Stimulated activated CD4-positive, alpha-beta T cell treated with anti-CD3 and anti-CD28 coated beads, Interleukin-1b, Interleukin-23, amount 100 ng/mL, for 1 hour (primary cell): ENCODE data around the gene NCOA4.
"Not testable (repeated sequence)": the region's sequence is repeated elsewhere in the genome, so short reads cannot be mapped to it uniquely, and the experiment has no call there.

Experiments used
- DNase-seq, 2 donors: peaks; one replicate each; pipeline ENCODE4 v3.0.0-alpha.2; 2020; ENCODE audit warnings: low read depth in 2 of 2

The NCOA4 gene

DNA sequence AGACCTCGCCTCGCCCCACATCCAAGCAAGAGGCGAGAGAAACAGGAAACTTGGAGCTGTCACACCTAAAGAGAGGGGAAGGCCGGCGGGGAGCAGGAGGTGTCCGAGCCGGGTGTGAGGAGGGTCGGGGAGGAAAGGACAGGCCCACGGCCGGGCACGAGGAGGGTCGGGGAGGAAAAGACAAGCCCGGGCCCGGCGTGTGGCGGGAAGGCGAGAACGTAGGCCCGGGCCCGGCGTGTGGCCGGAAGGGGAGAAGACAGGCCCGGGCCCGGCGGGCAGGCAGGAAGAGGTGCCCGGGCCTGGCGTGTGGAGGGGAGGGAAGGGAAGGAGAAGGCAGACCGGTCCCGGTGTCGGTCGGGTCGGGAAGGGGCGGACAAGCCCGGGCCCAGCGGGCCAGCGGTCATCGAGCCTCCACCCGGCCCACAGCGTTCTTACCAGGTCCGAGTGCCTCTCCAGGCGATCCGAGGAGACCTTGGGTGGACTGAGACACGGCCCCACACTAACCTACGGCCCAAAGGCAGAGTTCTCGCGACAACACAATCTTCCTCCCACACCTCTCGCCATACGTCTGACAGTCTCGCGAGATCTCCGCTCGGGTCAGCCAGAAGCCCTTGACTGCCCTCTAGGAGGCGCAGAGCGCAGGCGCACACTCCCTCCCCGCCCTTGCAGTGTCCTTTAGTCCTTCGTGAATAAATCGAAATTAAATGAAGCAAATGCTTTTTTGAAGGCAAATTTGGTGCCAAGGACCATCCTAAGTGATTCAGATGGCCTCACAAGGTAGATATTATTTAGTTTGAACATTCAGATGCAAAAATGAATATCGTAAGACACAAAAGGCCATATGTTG is at the start of gene NCOA4:
NCOA4 (minus strand) TSS at position 533 of the 847 bp plus-strand sequence. CDS start 13,943 bp downstream, outside the sequence.
- DNase-seq, result peak; percentile 88 to 91

DNA sequence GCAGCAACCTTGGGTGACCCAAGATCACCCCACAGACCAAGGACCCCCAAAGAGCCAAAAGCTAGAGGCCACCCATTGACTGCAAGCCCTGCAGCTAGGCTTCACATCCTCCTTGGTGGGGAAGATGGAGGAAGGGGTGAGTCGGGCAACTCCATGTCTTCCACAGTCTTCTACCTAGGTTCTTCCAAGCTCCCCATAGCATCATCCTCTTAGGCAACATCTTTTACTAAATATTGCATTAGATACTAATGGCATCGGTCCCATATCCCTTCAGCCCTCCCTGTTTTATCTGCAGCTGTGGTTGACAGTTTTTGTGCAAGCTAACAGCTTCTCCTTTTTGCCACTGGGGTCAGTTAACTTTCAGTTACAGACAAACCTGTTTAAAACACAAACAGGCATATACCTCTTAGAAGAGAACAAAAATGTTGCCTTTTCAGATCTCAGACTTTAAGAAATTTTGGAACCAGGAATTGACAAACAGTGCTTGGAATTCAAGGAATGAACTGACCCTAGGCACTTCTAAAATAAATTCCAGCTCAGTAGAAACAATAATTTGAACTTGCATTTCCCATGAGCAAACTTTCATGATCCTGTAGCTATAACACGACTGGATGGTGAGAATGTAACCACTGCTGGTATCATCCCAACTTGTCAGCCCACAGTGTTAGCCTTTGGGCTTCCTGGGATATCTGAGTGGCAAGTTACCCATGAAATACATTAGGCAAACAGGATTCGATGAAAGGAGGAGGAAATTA is 49.6 kb upstream of the NCOA4 start:
- no peak for DNase-seq

- DNase-seq, result no peak
Measured at GRCh38 chr10:46077731-46078413, 47.4 kb upstream of the NCOA4 start.

DNA sequence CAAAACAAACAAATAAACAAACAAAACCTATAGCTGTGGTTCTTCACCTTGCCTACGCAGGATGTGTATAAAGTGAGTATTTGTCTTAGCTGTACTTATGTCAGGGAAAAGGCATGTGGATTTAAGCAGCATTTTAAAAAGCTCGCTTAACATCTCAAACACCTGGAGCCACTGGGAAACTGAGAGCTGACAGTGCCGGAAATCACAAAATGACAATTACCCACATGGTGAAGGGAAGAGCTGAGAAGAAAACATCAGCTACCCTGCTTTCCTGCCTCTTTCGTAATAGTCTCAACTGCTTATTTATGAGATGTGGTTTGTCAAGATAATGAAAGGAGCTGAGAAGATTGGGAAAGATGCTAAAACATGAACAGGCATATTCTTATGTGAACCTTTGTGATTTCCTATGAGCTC is 46.7 kb upstream of the NCOA4 start:
- DNase-seq, result no peak

GRCh38 chr10:46075869-46076268 is 45.4 kb upstream of the NCOA4 start:
- no peak for DNase-seq

DNA sequence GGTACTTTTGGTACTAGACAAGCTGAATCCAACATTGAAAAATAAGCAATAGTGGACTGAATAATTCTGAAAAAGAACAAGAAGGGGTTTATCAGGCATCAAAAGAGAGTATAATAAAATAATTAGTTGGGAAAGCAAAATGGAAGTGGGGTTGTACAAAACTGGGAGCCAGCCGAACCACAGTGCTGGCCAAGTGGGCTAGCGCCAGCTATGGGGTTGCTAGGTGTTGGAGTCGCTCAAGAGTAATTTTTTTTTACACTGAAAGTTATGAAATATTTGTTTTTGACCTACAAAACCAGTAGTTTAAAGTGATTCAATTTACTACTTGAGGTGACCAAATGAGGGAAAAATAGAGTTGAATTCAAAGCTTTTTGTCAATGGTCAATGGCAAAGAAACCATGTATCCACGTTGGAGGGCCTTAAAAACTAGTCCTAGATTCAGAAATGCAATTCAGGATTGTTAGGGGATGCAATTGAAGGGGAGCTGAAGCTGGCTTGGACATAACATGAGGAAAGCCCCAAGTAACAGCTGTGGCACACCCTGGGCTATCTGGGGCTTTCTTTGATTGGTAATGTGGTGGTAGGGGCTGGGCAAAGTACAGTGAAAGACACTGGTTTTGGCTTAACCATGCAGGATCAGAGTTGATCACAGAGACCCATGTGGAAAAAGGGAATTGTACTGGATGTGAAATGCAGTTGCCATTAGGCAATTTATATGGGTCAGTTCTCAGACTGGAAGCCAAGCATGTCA is 43.9 kb upstream of the NCOA4 start:
- no peak for DNase-seq

GRCh38 chr10:46073564-46073963 is 43.1 kb upstream of the NCOA4 start:
- DNase-seq, result no peak

DNA sequence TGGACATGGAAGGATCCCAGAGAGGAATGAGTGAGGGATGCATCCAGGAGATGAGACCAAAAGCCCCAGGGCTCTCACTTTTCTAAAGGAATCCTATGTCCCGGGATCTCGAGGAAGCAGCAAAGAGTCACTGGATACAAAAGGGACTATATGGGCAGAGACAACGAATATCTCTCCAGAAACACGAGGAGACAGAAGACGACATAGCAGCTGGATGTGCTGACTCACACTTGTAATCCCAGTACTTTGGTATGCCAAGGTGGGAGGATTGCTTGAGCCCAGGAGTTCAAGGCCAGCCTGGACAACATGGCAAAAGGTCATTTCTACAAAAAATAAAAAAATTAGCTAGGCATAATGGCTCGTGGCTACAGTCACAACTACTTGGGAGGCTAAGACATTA is 40.3 kb upstream of the NCOA4 start:
- no peak for DNase-seq

- no peak for DNase-seq
Measured at GRCh38 chr10:46069771-46070463, 39.5 kb upstream of the NCOA4 start.

- DNase-seq, result no peak
Measured at GRCh38 chr10:46068905-46069304, 38.5 kb upstream of the NCOA4 start.

GRCh38 chr10:46068117-46068516 is 37.7 kb upstream of the NCOA4 start:
- no peak for DNase-seq

DNA sequence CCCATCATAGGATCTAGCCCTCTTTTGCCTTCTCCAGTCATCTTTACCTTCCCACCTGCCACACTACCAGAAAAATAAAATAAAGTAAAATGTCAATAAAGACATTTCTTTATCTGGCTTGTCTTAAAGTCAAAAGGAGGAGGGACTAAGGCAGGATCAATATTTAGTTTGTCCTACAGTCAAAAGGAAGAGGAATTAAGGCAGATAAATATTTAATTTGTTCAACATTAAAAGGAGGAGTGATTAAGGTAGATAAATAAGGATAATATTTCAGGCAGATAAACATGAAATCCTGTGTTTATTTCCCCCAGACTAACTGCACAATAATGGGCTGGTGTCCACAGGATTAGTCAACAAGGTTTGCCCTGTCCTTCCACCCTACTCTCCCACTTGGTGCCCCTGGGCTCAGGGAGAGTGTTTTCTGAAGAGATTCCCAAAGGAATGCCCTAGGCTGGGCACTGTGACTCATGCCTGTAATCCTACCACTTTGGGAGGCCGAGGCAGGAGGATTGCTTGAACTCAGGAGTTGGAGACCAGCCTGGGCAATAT is 33.9 kb upstream of the NCOA4 start:
- DNase-seq, result no peak

GRCh38 chr10:46062723-46063428 is 32.5 kb upstream of the NCOA4 start:
- DNase-seq, result no peak

GRCh38 chr10:46060706-46061105 is 30.3 kb upstream of the NCOA4 start:
- no peak for DNase-seq

DNA sequence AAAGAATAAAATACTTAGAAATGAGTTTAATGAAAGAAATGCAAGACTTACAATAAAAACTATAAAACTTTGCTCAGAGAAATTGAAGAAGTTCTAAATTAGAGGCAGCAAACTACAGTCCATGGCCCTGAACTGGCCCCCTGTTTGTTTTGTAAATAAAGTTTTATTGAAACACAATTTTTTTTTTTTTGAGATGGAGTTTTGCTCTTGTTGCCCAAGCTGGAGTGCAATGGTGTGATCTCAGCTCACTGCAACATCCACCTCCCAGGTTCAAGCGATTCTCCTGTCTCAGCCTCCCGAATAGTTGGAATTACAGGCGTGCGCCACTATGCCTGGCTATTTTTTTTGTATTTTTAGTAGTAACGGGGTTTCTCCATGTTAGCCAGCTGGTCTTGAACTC is 27.5 kb upstream of the NCOA4 start:
- DNase-seq, result not testable (repeated sequence)

- DNase-seq, result no peak
Measured at GRCh38 chr10:46057038-46057437, 26.6 kb upstream of the NCOA4 start.

GRCh38 chr10:46055771-46056170 is 25.3 kb upstream of the NCOA4 start:
- DNase-seq, result no peak

DNA sequence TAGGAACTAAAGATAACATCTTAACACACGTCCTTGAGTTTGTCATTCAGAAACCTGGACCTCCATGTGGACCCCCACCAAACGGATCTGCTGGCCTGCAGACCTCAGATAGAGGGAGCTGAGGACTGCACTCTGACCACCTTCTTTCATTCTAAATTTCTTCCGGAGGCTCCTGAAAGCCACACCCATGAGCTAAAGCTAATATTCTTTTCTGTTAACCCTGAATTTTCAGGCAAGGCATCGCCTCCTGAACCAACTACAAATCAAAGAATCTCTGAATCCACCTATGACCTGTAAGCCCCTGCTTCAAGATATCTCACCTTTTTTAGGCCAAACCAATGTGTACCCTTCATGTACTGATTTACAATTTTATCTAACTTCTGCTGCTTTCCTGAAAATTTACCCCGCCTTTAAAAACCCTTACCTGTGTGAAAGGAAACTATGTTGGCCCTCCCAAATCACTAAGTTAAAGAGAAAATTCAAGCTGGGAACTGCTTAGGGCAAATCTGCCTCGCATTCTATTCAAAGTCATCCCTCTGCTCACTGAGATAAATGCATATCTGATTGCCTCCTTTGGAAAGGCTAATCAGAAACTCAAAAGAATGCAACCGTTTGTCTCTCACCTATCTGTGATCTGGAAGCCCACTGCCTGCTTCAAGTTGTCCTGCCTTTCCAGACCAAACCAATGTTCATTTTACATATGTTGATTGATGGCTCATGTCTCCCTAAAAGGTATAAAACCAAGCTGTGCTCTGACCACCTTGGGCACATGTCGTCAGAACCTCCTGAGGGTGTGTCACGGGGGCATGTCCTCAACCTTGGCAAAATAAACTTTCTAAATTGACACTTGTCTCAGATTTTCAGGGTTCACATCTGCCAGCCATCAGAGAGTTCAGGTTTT is 23.4 kb upstream of the NCOA4 start:
- DNase-seq, result no peak

- no peak for DNase-seq
Measured at GRCh38 chr10:46052791-46053375, 22.5 kb upstream of the NCOA4 start.
